ENCODE measurements around the gene BEGAIN. TPM values are rescaled to one million over a fixed set of nuclear protein-coding genes. Genes with fewer than 3 reads are reported as not detected.
A peak's percentile ranks its signal among the peaks of the same experiment; 100 is the strongest.

Gene BEGAIN
- total and polyA plus RNA-seq, 9 donors: 0.35 to 11.0 (median 4.6) TPM

GRCh38 chr14:100571837-100572236 lies 15.4 kb downstream of the BEGAIN start:
- no peaks in the 10 kb centered on the region for H3K9me3 ChIP-seq
- intact Hi-C loops (cut with DNase I): no loop called here
- TF ChIP-seq, protein P1, sequence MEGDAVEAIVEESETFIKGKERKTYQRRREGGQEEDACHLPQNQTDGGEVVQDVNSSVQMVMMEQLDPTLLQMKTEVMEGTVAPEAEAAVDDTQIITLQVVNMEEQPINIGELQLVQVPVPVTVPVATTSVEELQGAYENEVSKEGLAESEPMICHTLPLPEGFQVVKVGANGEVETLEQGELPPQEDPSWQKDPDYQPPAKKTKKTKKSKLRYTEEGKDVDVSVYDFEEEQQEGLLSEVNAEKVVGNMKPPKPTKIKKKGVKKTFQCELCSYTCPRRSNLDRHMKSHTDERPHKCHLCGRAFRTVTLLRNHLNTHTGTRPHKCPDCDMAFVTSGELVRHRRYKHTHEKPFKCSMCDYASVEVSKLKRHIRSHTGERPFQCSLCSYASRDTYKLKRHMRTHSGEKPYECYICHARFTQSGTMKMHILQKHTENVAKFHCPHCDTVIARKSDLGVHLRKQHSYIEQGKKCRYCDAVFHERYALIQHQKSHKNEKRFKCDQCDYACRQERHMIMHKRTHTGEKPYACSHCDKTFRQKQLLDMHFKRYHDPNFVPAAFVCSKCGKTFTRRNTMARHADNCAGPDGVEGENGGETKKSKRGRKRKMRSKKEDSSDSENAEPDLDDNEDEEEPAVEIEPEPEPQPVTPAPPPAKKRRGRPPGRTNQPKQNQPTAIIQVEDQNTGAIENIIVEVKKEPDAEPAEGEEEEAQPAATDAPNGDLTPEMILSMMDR (IDR thresholded peaks at IDR 0.05): no peak
- TF ChIP-seq EP300 (IDR thresholded peaks at IDR 0.05): no peak
- no peaks in the 10 kb centered on the region for H3K27me3 ChIP-seq
- H3K4me1 ChIP-seq (ENCODE audit: insufficient read depth): peaks cover 6% of the 10 kb centered on the region
- no peak overlapping the region for H3K4me3 ChIP-seq
- WGBS, 3 donors: 91 to 93% (median 93%) methylated on average over 16 of the region's 16 CpGs
- no peaks in the 10 kb centered on the region for H3K36me3 ChIP-seq
- no peak for DNase-seq
- no peak overlapping the region for H3K27ac ChIP-seq

DNA sequence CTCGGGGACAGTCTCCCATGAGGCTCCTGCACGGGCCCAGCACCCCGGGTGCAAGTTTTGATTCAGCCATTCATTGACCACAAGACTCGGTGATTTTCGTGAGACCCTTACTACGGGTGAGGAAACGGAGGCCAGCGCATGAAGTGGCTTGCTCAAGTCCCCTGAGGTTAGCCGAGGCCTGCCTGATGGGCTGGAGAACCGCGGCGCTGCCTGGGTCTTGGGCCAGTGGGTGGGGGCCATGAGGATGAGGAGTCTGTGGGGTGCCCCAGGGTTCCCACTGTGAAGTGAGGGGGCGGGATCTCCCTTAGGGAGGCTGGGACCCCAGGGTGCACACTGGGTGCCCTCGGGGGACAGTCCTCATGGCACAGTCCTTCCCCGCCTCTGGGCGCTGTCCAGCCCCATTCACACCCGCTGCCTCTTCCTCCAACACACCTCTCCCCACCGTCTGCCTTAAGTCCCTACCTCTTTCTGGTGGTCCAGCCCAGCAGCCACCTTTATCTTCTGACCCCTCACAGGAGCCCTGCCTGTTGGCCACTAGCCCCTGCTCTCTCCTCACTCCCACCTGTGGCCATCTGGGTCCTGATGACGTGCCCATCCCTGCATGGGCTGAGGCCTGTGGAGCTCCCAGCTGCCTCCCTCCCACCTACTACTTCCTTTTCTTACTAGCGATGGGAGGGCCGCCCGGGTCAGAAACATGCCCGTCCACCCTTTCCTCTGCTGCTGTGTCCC lies 16.3 kb downstream of the BEGAIN start:
- 86 to 94% (median 92%) methylated on average over 20 to 23 of the region's 23 CpGs for WGBS, 3 donors
- H3K27ac ChIP-seq: no peak overlapping the region
- no peak overlapping the region for H3K4me3 ChIP-seq
- H3K4me1 ChIP-seq (ENCODE audit: insufficient read depth): peaks cover 6% of the 10 kb centered on the region
- H3K27me3 ChIP-seq: no peaks in the 10 kb centered on the region
- H3K36me3 ChIP-seq: no peaks in the 10 kb centered on the region
- DNase-seq: no peak
- no peaks in the 10 kb centered on the region for H3K9me3 ChIP-seq
- intact Hi-C loops (cut with DNase I): no loop called here
- no peak for TF ChIP-seq POLR2A (IDR thresholded peaks at IDR 0.05)
- no peak for TF ChIP-seq EP300 (IDR thresholded peaks at IDR 0.05)
- TF ChIP-seq, protein P1 (IDR thresholded peaks at IDR 0.05): no peak

- no peaks in the 10 kb centered on the region for H3K27me3 ChIP-seq
- intact Hi-C loops (cut with DNase I): no loop called here
- H3K4me3 ChIP-seq: no peak overlapping the region
Observed at GRCh38 chr14:100569734-100570286, 17.4 kb downstream of the BEGAIN start.

GRCh38 chr14:100568998-100569733 lies 18.1 kb downstream of the BEGAIN start:
- TF ChIP-seq POLR2A (IDR thresholded peaks at IDR 0.05) (no peak), EP300 (IDR thresholded peaks at IDR 0.05) (no peak)
- TF ChIP-seq, protein P1 (IDR thresholded peaks at IDR 0.05): no peak
- peak overlapping the region; percentile 47 for H3K4me3 ChIP-seq
- no peak for DNase-seq
- H3K27me3 ChIP-seq: no peaks in the 10 kb centered on the region
- H3K9me3 ChIP-seq: no peaks in the 10 kb centered on the region
- WGBS, 3 donors: 8 to 14% (median 11%) methylated on average over 23 to 45 of the region's 45 CpGs
- no peaks in the 10 kb centered on the region for H3K36me3 ChIP-seq
- peaks cover 4% of the 10 kb centered on the region for H3K4me1 ChIP-seq (ENCODE audit: insufficient read depth)
- H3K27ac ChIP-seq: no peak overlapping the region
- intact Hi-C loops (cut with DNase I): no loop called here

More at GRCh38 chr14:100569734-100570286, 17.4 kb downstream of the BEGAIN start:
- H3K4me1 ChIP-seq (ENCODE audit: insufficient read depth): peaks cover 6% of the 10 kb centered on the region
- TF ChIP-seq EP300 (IDR thresholded peaks at IDR 0.05) (no peak), POLR2A (IDR thresholded peaks at IDR 0.05) (no peak)
- TF ChIP-seq, protein P1 (IDR thresholded peaks at IDR 0.05): no peak
- no peak overlapping the region for H3K27ac ChIP-seq
- no peaks in the 10 kb centered on the region for H3K9me3 ChIP-seq
- no peak for DNase-seq
- H3K36me3 ChIP-seq: no peaks in the 10 kb centered on the region
- 46 to 57% (median 51%) methylated on average over 14 of the region's 14 CpGs for WGBS, 3 donors

Measured in ovary (tissue), 9 donors.